GM12892 (cell line): ENCODE measurements around the gene GRIP2.

ENCODE experiments used
- POLR2A ChIP-seq: IDR thresholded peaks from 2 replicates; pipeline ENCODE4 v1.6.1; 2011; ENCODE audit warnings: low read depth, low read length, control low read depth
- POLR2AphosphoS5 ChIP-seq: IDR thresholded peaks from 2 replicates; pipeline ENCODE4 v1.6.1; 2011; ENCODE audit warnings: low read depth, low read length, control low read depth
- TAF1 ChIP-seq: IDR thresholded peaks from 2 replicates; pipeline ENCODE4 v1.6.1; 2011; ENCODE audit warnings: low read depth, mild to moderate bottlenecking, control low read depth, low read length, borderline replicate concordance

DNA sequence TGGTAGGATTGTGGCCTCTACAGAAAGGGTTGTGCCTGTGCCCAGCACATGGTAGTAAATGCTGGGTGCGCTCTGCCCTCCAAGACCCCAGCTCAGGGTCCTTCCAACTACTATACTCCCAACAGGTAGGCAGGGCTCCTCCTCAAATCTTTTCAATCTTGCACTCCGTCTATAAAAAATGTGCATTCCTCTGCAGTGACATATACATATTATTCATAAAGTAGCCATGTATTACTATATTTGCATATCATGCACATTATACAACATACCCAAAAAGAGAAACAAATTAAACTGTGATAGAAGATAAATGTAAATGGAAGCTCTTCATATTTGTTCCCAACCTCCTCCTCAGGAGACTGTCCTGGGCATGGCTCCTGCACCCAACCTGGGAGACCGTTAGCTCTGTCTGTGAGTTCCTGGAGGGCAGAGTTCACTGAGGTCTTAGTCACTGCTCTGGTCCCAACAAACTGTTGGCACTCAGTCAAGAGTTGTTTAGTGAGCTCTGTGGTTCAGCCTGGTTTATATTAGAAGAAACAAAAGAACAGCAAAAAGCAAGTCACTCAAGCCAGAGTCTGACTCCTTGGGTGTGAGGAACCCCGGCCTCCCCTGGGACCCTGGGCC lies 47.7 kb upstream of the GRIP2 start:
- TF ChIP-seq POLR2AphosphoS5, result no peak
- TF ChIP-seq POLR2A, result no peak
- TF ChIP-seq TAF1, result no peak
